Fibroblast of skin of left quadriceps (primary cell): ENCODE results near the gene SHROOM3.
A peak's percentile ranks its signal among the peaks of the same experiment; 100 is the strongest.
"Not testable (repeated sequence)": the region's sequence is repeated elsewhere in the genome, so short reads cannot be mapped to it uniquely, and the experiment has no call there.

Source experiments
- DNase-seq, 2 experiments: peaks; one replicate each; pipeline ENCODE4 v3.0.0-alpha.2; 2013; ENCODE audit warnings: low read depth in 2 of 2

The SHROOM3 gene

GRCh38 chr4:76592460-76592859, 157.4 kb downstream of the SHROOM3 start:
- DNase-seq: no peak

DNA sequence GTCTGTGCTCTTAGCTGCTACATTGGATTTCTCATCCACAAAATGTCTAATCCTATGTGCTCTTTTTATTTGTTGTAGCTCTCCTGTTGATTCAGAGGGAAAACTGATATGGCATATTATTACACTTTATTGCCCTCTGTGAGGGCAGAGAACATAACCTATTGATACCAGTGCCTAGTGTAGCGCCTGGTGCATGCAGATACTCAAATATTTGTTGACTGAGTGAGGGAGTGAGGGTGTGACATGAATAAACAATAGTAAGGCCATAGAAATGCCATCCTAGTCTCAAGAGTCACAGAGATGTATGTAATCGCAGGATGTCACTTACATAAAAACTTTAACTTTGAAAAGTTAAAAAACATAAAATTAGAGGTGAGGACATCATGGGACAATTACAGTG, 159.1 kb downstream of the SHROOM3 start:
- no peak for DNase-seq

- no peak for DNase-seq
Measured at GRCh38 chr4:76595435-76595834, 160.4 kb downstream of the SHROOM3 start.

DNA sequence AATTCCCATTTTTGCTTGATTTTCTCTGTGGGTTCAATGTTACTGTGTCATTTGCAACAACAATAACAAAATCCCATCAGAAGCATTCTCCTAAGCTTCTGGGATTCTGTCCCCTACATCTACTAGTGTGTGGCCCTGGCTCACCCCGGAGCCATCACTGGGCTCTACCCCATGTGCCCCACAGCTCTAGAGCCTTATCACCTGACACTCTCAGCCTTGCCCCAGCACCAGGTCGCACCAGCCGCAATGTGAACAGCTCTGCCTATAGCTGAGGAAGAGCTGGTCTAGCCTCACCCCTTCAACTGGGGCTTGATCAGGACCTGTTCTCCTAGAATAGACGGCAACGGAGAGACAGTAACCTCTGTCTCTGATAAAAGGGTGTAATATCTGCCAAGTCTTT, 161.7 kb downstream of the SHROOM3 start:
- no peak for DNase-seq

DNA sequence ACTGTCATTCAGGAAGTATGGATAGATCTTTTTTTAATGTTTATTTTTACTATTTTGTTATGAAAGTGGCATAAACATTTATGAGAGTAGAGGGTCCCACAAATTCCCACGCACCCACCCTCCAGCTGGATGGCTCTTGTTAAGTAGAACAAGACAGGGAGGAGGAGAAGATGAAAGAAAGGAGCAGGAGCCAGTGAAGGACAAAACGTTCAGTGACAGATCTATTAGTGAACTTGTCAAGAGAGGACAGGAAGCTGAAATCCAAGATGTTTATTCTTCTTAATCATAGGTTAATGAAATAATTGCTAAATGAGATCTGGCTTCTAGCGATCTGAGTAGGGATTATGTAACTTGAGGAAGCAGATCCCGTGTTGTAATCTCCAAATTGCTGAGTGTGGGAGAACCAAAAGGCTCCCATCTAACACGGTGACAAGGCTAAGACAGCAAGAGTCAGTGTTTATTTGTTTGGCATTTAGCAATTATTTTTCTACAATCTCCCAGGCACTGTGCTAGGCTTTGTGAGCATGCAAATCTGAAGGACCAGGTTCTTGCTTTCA, 162.5 kb downstream of the SHROOM3 start:
- no peak for DNase-seq

DNA sequence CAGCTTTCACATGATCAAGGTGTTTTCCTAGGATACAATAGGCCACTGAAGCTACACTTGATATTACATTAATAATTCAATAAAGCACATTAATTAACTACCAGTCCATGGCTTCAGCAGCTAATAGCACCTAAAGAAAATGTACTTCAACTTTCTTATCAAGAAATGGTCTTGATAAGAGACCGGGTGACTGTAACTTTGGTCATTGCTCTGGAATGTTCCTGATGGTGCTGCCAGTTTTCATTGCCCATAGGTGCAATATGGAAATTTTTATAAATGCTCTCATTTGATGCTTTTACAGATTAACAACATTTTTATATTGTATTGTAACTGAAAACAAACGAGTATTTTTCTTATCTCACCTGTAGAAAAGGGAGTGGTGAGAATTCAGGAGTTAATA, 165.4 kb downstream of the SHROOM3 start:
- DNase-seq: no peak

GRCh38 chr4:76601791-76602190, 166.8 kb downstream of the SHROOM3 start:
- DNase-seq: peak in 1 of 2 experiments; percentile 41

DNA sequence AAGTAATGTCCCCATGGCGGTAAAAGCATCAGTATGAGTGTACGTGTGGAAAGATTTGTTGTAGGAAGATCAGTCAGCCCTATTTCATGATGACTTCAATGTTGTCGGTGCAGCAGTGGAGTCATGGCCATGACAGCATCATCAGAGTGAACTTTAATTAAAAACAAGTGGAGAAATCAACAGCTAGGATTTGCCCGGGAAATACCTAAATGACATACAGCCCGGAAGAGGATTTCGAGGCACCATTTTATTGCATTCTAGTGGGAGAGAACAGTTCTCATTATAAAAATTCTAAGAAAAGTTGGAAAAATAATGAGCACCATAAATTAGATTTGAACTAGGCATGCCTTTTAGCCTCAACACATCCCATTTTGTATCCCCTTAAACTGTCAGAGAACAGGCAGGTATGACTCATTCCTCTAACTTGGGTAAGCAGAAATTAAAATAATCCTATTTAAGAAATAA, 170.1 kb downstream of the SHROOM3 start:
- DNase-seq: peak; percentile 86

DNA sequence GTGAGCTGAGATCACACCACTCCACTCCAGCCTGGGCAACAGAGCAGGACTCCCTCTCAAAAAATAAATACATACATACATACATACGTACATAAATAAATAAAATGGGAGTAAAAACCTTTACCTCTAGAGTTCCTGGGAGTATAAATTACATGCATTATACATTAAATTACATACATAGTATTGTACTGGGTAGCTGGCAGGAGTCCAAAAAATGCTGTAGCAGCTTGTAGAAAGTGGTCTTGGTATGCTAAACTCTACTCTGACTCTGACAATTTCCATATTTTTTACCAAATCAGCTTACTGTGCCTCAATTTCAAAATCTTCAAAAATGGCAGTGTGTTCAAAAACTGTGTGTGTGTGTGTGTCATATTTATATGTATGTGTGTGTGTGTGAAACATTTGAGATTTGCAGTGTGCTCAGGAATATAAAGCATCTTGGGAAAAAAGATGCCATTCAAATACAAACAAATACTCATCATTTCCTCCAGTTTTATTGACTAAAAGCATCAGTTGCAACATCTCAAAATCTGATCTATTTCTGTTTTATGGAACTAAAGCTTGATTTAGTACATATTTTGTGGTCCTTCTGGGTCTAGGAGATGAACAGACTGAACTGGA, 171.7 kb downstream of the SHROOM3 start:
- DNase-seq: peak in 1 of 2 experiments; percentile 37

DNA sequence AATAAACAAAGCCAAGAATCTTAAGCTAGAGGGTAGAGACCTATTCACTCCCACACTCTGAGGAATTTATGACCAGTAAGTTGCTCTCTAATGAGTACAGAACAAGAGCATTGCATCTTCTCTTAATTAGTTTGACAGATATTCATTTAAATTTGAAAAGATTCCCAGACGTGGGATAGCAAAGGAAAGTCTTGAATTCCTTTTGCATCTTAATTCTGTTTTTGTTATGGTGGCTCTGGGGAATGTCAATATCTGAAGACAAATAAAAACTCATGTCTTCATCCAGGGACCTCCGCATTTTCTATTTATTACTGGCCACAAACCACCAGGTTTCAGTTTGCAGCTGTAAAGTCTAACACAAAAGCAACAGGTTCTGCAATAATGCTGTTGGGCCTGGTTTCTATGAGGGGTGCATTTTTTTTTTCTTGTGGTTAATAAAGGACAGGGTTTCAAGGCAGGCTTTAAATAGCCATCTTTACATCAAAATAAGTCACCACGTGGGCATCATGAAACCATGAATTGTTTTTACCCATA, 172.3 kb downstream of the SHROOM3 start:
- DNase-seq: peak; percentile 73 to 78

- no peak for DNase-seq
Measured at GRCh38 chr4:76607846-76608245, 172.8 kb downstream of the SHROOM3 start.

DNA sequence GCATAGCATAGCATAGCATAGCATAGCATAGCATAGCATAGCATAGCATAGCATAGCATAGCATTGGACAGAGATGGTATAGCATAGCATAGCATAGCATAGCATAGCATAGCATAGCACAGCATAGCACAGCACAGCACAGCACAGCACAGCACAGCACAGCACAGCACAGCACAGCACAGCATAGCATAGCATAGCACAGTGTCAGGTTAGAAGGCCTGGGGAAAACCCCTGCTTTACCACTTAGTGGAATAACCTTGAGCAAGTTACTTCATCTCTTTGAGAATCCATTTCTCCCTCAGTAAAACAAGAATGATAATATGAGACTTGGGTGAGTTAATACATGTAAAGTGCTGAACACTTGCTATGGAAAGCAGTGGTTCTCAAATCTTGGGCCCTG, 173.5 kb downstream of the SHROOM3 start:
- DNase-seq: not testable (repeated sequence)

- DNase-seq: no peak
Measured at GRCh38 chr4:76610751-76611547, 175.9 kb downstream of the SHROOM3 start.

GRCh38 chr4:76611616-76612207, 176.7 kb downstream of the SHROOM3 start:
- no peak for DNase-seq

GRCh38 chr4:76614589-76614988, 179.6 kb downstream of the SHROOM3 start:
- no peak for DNase-seq

- no peak for DNase-seq
Measured at GRCh38 chr4:76615999-76616398, 181.0 kb downstream of the SHROOM3 start.

DNA sequence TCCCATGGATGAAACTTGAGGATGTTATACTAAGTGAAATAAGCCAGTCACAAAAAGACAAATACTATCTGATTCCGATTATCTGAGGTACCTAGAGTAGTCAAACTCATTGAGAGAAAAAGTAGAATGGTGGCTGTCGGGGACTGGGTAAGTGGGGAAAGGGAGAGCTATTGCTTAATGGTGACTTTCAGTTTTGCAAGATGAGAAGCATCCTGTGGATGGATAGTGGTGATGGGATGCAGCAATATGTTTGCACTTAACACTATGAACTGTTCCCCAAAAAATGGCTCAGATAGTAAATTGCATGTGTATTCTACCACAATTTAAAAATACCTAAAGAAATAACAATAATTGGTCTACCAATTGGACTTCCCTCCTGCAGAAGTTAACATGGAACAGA, 181.5 kb downstream of the SHROOM3 start:
- no peak for DNase-seq

GRCh38 chr4:76620723-76621468, 185.9 kb downstream of the SHROOM3 start:
- DNase-seq: no peak

GRCh38 chr4:76622126-76622525, 187.1 kb downstream of the SHROOM3 start:
- DNase-seq: no peak

DNA sequence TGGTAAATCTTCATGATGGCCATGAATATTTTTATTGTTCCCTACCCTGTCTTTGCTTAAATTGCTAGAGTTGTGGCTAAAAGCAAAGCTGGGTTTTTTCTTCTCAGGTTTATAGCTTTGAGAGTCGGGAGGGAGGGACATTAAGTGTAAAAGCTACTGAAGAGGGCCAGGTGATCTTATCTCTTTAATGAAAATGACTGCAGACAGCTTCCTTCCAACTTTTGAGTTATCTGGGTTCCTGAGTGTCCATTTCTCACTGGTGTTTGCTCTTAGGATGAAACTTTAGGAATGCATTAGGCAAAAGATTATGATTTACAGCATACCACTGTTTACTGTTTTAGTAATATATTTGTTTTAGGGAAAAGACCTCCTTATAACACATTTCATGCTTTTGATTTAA, 187.7 kb downstream of the SHROOM3 start:
- no peak for DNase-seq

DNA sequence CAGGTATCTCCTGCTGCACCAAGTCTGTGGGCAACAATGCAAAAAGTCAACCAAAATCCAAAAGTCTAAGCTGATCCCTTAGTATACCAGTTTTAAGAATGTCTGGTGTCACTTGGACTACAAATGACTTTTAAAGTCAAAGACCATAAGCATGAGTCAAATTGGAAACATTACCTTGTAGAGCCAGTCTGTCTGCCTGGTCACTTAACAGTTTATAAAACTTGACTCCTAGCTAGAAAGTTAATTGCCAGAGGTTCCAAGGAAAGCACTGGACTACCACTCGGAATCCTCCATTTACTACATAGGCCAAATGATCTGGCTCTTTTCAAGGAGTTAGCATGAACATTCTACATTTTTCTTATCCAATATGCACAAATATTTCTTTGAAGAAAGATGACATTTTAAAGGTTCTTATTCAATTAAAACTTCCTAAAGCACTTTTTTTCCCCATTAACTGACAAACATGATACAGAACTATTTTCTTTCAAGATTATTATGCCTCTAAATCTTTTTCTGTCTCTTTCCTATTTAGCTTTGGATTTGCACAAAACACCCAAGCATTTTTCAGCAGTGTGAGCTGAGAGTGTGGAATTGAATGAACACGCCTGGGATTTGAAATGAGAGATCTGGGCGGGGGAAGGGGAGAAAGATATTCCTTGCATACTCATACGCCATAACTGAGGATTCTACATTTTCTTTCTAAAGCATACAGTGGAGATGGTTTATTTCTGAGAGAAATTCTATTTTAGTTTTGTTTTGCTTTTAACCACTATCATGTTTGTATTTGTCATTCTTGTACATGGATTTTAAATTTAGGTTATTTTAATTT, 188.4 kb downstream of the SHROOM3 start:
- no peak for DNase-seq
